ENCODE data around the gene LRMDA. TPM values are rescaled to one million over a fixed set of nuclear protein-coding genes. Genes with fewer than 3 reads are reported as not detected.

LRMDA gene
- total and polyA plus RNA-seq, 2 of the 13 experiments (the other 11 are each of a cell fraction or from before 2014, with no cell fraction given) = 13.4 to 22.0 TPM

- no peak for TF ChIP-seq THAP7 (CRISPR knock-in tag; IDR thresholded peaks at IDR 0.05)
- TF ChIP-seq ZNF580 (CRISPR knock-in tag; IDR thresholded peaks at IDR 0.05; ENCODE audit: borderline replicate concordance, low read depth) = no peak
- TF ChIP-seq PCBP2 (optimal IDR thresholded peaks at IDR 0.05; ENCODE audit: low read depth, low read length, poor library complexity, severe bottlenecking) = no peak
- no peak for TF ChIP-seq ZC3H13 (CRISPR knock-in tag; IDR thresholded peaks at IDR 0.05)
- TF ChIP-seq ZSCAN12 (CRISPR knock-in tag; IDR thresholded peaks at IDR 0.05) = no peak
- TF ChIP-seq DDIT3 (CRISPR knock-in tag; IDR thresholded peaks at IDR 0.05) = no peak
- TF ChIP-seq HOMEZ (CRISPR knock-in tag; IDR thresholded peaks at IDR 0.05; ENCODE audit: low read depth) = no peak
- no peak for TF ChIP-seq ZNF441 (CRISPR knock-in tag; IDR thresholded peaks at IDR 0.05; ENCODE audit: borderline replicate concordance)
- no peak for TF ChIP-seq TBP (CRISPR knock-in tag; IDR thresholded peaks at IDR 0.05)
- no peak for TF ChIP-seq ZMYM4 (CRISPR knock-in tag; IDR thresholded peaks at IDR 0.05)
- TF ChIP-seq SALL2 (CRISPR knock-in tag; IDR thresholded peaks at IDR 0.05) = no peak
- TF ChIP-seq REPIN1 (CRISPR knock-in tag; IDR thresholded peaks at IDR 0.05; ENCODE audit: borderline replicate concordance, low read depth) = no peak
- TF ChIP-seq TBL1XR1 (IDR thresholded peaks at IDR 0.05; ENCODE audit: borderline replicate concordance, low read length, partially characterized antibody) = no peak
- TF ChIP-seq ZNF343 (CRISPR knock-in tag; IDR thresholded peaks at IDR 0.05) = no peak
- TF ChIP-seq ZNF367 (CRISPR knock-in tag; IDR thresholded peaks at IDR 0.05; ENCODE audit: borderline replicate concordance) = no peak
- no peak for TF ChIP-seq CREB1 (IDR thresholded peaks at IDR 0.05)
- no peak for TF ChIP-seq CREB1 (CRISPR knock-in tag; IDR thresholded peaks at IDR 0.05)
- no peak for TF ChIP-seq BCL3 (CRISPR knock-in tag; IDR thresholded peaks at IDR 0.05)
- TF ChIP-seq AKAP8 (CRISPR knock-in tag; IDR thresholded peaks at IDR 0.05) = no peak
Observed at GRCh38 chr10:75707080-75707840, 275.8 kb downstream of the LRMDA start (continued).

Data from HepG2 (cell line).